ENCODE data around the gene KHDRBS2.

GRCh38 chr6:62296541-62296940, 10.5 kb upstream of the KHDRBS2 start:
- no peak for TF ChIP-seq CTCF (IDR thresholded peaks at IDR 0.05)
- no peak for TF ChIP-seq EZH2 (IDR thresholded peaks at IDR 0.05)

Data from neural progenitor cell (in vitro differentiated cells).